Esophagus squamous epithelium (tissue), 4 donors: Measurements from ENCODE around the gene TTYH3.
"Not testable (repeated sequence)": the region's sequence is repeated elsewhere in the genome, so short reads cannot be mapped to it uniquely, and the experiment has no call there.

Source experiments
- CTCF ChIP-seq, 6 experiments: fragments of 450-650 bp in 4 of 6; fragments of 200-600 bp in 2 of 6; sonication (generic) in 2 of 6; IDR thresholded peaks; one replicate each; pipeline ENCODE4 v1.5.1; 2016 to 2019; ENCODE audit warnings: antibody characterized with exemption in 6 of 6, mild to moderate bottlenecking in 4 of 6, moderate library complexity in 4 of 6
- POLR2A ChIP-seq, 4 donors: fragments of 450-650 bp; IDR thresholded peaks; one replicate each; pipeline ENCODE4 v1.6.1; 2017; ENCODE audit warnings: antibody characterized with exemption in 4 of 4, mild to moderate bottlenecking in 4 of 4, moderate library complexity in 3 of 4

- TF ChIP-seq CTCF, POLR2A (IDR thresholded peaks at IDR 0.05): not testable (repeated sequence)
Observed at GRCh38 chr7:2673214-2673613, 41.4 kb downstream of the TTYH3 start.
